Mesodermal cell (in vitro differentiated cells): ENCODE measurements around the gene TXNDC5.

Experiments
- H3K27ac ChIP-seq: 2 replicates; pipeline ENCODE4 v1.7.0; 2013; ENCODE audit warnings: mild to moderate bottlenecking, low read depth, low read length, moderate library complexity; ENCODE audit not compliant: severe bottlenecking
- H3K36me3 ChIP-seq: 2 replicates; pipeline ENCODE4 v1.7.1; 2013; ENCODE audit warnings: mild to moderate bottlenecking, low read length, moderate library complexity; ENCODE audit not compliant: control insufficient read depth, insufficient read depth
- H3K4me1 ChIP-seq: one replicate; pipeline ENCODE4 v1.7.1; 2013; ENCODE audit warnings: mild to moderate bottlenecking, low read length; ENCODE audit not compliant: insufficient read depth, control insufficient read depth, poor library complexity, severe bottlenecking
- H3K4me3 ChIP-seq: 2 replicates; pipeline ENCODE4 v1.7.0; 2013; ENCODE audit warnings: low read length, control low read depth, mild to moderate bottlenecking; ENCODE audit not compliant: insufficient read depth, poor library complexity, severe bottlenecking; ENCODE audit errors: extremely low read depth
- H3K9me3 ChIP-seq: 2 replicates; pipeline ENCODE4 v1.7.1; 2013; ENCODE audit warnings: mild to moderate bottlenecking, low read length, moderate library complexity; ENCODE audit not compliant: control insufficient read depth
- WGBS, 2 experiments: methylation state at CpG; one replicate each; pipeline ENCODE4 v1.1.5; 2013; ENCODE audit warnings: missing lambda C conversion rate in 2 of 2; ENCODE audit not compliant: insufficient coverage in 2 of 2; 5-methylcytosine and 5-hydroxymethylcytosine counted together

Gene TXNDC5

GRCh38 chr6:7886132-7886531 is 24.5 kb downstream of the TXNDC5 start:
- no peak overlapping the region for H3K4me3 ChIP-seq
- 92 to 100% methylated on average over 2 of the region's 3 CpGs for WGBS, 2 experiments
- no peak overlapping the region for H3K27ac ChIP-seq
- peaks cover 100% of the 10 kb centered on the region for H3K36me3 ChIP-seq
- no peaks in the 10 kb centered on the region for H3K4me1 ChIP-seq
- no peaks in the 10 kb centered on the region for H3K9me3 ChIP-seq

GRCh38 chr6:7883381-7883780 is 27.2 kb downstream of the TXNDC5 start:
- Histone ChIP-seq H3K4me3 (no peak overlapping the region), H3K9me3 (no peaks in the 10 kb centered on the region), H3K4me1 (no peaks in the 10 kb centered on the region), H3K36me3 (peaks cover 99% of the 10 kb centered on the region), H3K27ac (no peak overlapping the region)
- 88 to 93% methylated on average over 6 to 7 of the region's 8 CpGs for WGBS, 2 experiments

DNA sequence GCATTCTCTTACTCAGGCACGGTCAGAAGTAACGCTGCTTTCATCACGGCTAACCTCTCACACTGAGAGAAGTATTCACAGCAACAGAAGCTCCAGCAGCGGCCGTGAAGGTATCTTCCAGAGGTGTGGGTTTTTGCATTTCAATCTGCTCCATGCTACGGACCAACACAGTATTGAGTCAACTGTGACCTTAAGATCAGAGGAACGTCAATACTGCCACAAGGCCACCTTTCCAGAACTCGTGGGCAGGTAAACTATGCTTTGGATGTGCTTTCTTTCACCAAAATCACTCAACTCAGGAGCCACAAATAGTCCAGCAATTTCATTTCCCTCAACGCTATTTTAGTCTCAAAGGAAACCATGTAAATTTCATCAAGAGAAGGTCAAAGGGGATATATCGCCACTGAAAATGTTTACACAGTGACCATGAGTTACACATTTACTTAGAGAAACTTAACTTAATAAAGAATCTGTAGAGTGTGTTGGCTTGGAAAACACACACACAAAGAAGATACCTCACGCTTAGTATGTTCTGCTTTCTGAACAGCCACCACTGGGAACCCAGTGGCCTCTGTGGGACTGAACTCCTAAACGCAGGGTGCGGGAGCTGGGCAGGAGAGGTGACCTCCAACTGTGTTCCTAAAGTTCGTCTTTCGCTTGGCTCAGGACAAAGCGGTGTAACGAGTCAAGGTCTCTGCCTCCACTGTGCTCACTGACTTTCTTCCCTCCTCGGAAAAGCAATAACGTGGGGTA is 27.9 kb downstream of the TXNDC5 start:
- peaks cover 94% of the 10 kb centered on the region for H3K36me3 ChIP-seq
- 95 to 99% methylated on average over 15 to 16 of the region's 19 CpGs for WGBS, 2 experiments

GRCh38 chr6:7881765-7882500 is 28.7 kb downstream of the TXNDC5 start:
- WGBS, 2 experiments = 89 to 90% methylated on average over 5 to 6 of the region's 8 CpGs
- peak overlapping the region; percentile 59 for H3K27ac ChIP-seq

More for the DNA sequence above, 27.9 kb downstream of the TXNDC5 start:
- no peaks in the 10 kb centered on the region for H3K4me1 ChIP-seq
- no peaks in the 10 kb centered on the region for H3K9me3 ChIP-seq
- peak overlapping the region; percentile 59 for H3K27ac ChIP-seq
- no peak overlapping the region for H3K4me3 ChIP-seq

GRCh38 chr6:7880718-7881107 is 29.9 kb downstream of the TXNDC5 start:
- no peak overlapping the region for H3K4me3 ChIP-seq
- no peaks in the 10 kb centered on the region for H3K4me1 ChIP-seq
- H3K36me3 ChIP-seq = peaks cover 74% of the 10 kb centered on the region
- 98 to 100% methylated on average over 4 to 6 of the region's 9 CpGs for WGBS, 2 experiments
- H3K9me3 ChIP-seq = no peaks in the 10 kb centered on the region
- no peak overlapping the region for H3K27ac ChIP-seq

More at GRCh38 chr6:7881765-7882500, 28.7 kb downstream of the TXNDC5 start:
- H3K9me3 ChIP-seq = no peaks in the 10 kb centered on the region
- H3K4me3 ChIP-seq = no peak overlapping the region
- no peaks in the 10 kb centered on the region for H3K4me1 ChIP-seq
- peaks cover 87% of the 10 kb centered on the region for H3K36me3 ChIP-seq

GRCh38 chr6:7879980-7880717 is 30.4 kb downstream of the TXNDC5 start:
- WGBS, 2 experiments = 95 to 97% methylated on average over 6 to 10 of the region's 13 CpGs

GRCh38 chr6:7879579-7879978 is 31.0 kb downstream of the TXNDC5 start:
- Histone ChIP-seq H3K36me3 (peaks cover 68% of the 10 kb centered on the region), H3K9me3 (no peaks in the 10 kb centered on the region), H3K4me1 (no peaks in the 10 kb centered on the region), H3K4me3 (no peak overlapping the region), H3K27ac (no peak overlapping the region)
- WGBS, 2 experiments = 96% methylated on average over 6 of the region's 6 CpGs

More at GRCh38 chr6:7879980-7880717, 30.4 kb downstream of the TXNDC5 start:
- Histone ChIP-seq H3K27ac (no peak overlapping the region), H3K4me1 (no peaks in the 10 kb centered on the region), H3K4me3 (no peak overlapping the region), H3K36me3 (peaks cover 70% of the 10 kb centered on the region), H3K9me3 (no peaks in the 10 kb centered on the region)

DNA sequence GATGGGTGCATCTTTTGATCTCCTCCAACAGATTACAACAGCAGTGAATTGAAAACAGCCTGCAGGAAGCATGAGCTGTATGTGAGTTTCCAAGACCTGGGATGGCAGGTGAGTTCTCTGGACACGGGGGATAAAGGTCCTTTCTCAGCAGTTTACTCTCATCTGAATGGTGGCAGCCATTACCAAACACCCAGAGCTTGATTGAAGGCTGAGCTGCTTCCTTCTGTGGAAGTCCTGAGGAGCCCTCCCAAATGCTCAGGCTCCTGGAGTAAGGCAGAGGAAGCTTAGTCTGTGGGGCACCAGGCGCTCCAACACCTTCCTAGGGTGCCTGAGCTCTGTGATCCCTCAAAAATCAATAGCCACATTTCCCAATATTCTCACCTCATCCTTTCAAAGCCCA is 31.5 kb downstream of the TXNDC5 start:
- H3K36me3 ChIP-seq = peaks cover 66% of the 10 kb centered on the region
- 100% methylated on average over 1 of the region's 2 CpGs; no CpG with 5 or more reads in 1 of the 2 experiments for WGBS, 2 experiments
- H3K4me1 ChIP-seq = no peaks in the 10 kb centered on the region
- no peak overlapping the region for H3K4me3 ChIP-seq
- no peaks in the 10 kb centered on the region for H3K9me3 ChIP-seq
- no peak overlapping the region for H3K27ac ChIP-seq

DNA sequence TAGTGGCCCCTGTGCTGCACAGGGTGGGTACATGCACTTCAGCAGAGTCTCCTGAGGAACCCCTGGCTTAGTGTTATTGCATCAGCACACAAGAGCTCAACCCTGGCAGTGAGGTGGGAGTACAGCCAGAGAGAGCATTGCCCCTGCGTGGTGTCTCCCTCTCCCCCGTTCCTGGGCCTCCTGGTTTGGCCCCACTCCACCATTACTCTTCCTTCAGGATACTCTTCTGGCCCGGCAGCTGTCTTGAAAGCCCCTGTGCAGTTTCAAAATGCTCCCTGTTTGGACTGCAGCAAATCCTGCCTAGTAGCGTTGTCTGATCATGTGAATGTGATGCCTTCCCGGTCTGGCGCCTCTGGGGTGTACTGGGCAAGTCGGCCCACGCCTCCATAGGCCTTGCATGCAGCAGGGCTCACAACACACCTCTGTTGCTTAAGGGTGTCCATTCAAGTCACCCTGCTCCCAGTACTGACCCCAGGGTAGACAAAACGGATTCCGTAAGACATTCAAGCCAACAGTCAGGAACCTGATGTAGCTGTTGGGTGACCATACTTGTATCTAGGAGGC is 32.1 kb downstream of the TXNDC5 start:
- no peak overlapping the region for H3K4me3 ChIP-seq
- peaks cover 63% of the 10 kb centered on the region for H3K36me3 ChIP-seq
- WGBS, 2 experiments = 91 to 92% methylated on average over 8 to 10 of the region's 10 CpGs
- no peaks in the 10 kb centered on the region for H3K9me3 ChIP-seq
- no peak overlapping the region for H3K27ac ChIP-seq
- H3K4me1 ChIP-seq = no peaks in the 10 kb centered on the region

DNA sequence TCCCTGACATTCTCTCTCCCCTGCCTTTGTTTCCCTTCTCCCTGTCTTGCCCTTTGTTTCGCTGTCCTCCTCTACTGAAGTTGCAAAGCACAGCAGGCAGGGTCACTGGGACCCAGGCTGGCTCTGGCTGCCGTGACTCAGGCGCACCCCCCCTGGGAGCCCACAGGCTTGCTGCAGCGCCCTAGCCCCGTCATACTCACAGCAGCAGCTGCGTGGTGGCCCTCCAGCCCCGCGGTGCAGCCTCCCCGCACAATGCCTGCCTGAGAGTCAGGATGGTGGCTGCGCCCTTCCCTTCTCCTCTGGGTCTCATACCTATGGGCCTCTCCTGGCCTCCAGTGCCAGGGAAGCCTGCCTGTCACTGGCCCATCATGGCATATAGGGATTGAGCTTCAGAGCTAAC is 41.7 kb downstream of the TXNDC5 start:
- 85 to 100% methylated on average over 5 to 10 of the region's 10 CpGs for WGBS, 2 experiments
- peaks cover 7% of the 10 kb centered on the region for H3K9me3 ChIP-seq
- peaks cover 79% of the 10 kb centered on the region for H3K36me3 ChIP-seq
- H3K4me1 ChIP-seq = no peaks in the 10 kb centered on the region
- no peak overlapping the region for H3K4me3 ChIP-seq
- no peak overlapping the region for H3K27ac ChIP-seq
